ENCODE data around the gene HOXD11. TPM values are rescaled to one million over a fixed set of nuclear protein-coding genes. Genes with fewer than 3 reads are reported as not detected.

The HOXD11 gene
- total and polyA plus RNA-seq, 2 of the 13 experiments (the other 11 are each of a cell fraction or from before 2014, with no cell fraction given): not detected

- TF ChIP-seq ZBED4 (CRISPR knock-in tag; IDR thresholded peaks at IDR 0.05; ENCODE audit: borderline replicate concordance) (0 out of 2 replicates have a peak, but pooled peaks have one; percentile 27), ZNF430 (CRISPR knock-in tag; IDR thresholded peaks at IDR 0.05) (peak; percentile 62; the same call in 1 of the 2 replicates), ARNT2 (CRISPR knock-in tag; IDR thresholded peaks at IDR 0.05; ENCODE audit: low read depth) (no peak), UBTF (CRISPR knock-in tag; IDR thresholded peaks at IDR 0.05) (peak; percentile 53), AFF4 (CRISPR knock-in tag; IDR thresholded peaks at IDR 0.05) (no peak), DR1 (CRISPR knock-in tag; IDR thresholded peaks at IDR 0.05) (no peak), RBFOX2 (IDR thresholded peaks at IDR 0.05; ENCODE audit: low read depth, low read length) (no peak), ZNF547 (CRISPR knock-in tag; IDR thresholded peaks at IDR 0.05) (0 out of 2 replicates have a peak, but pooled peaks have one; percentile 33), STAG1 (CRISPR knock-in tag; IDR thresholded peaks at IDR 0.05) (peak; percentile 100), IKZF1 (IDR thresholded peaks at IDR 0.05) (no peak), ZNF709 (CRISPR knock-in tag; IDR thresholded peaks at IDR 0.05) (peak; percentile 26; the same call in 1 of the 2 replicates), KDM3A (CRISPR knock-in tag; IDR thresholded peaks at IDR 0.05; ENCODE audit: low read depth) (peak; percentile 89; the same call in 1 of the 2 replicates), PHF20 (CRISPR knock-in tag; IDR thresholded peaks at IDR 0.05) (peak; percentile 32; the same call in 1 of the 2 replicates), TCF12 (IDR thresholded peaks at IDR 0.05) (no peak), TCF12 (CRISPR knock-in tag; IDR thresholded peaks at IDR 0.05) (no peak), NAIF1 (CRISPR knock-in tag; IDR thresholded peaks at IDR 0.05; ENCODE audit: borderline replicate concordance) (no peak), PREB (CRISPR knock-in tag; IDR thresholded peaks at IDR 0.05) (no peak), ZNF782 (CRISPR knock-in tag; IDR thresholded peaks at IDR 0.05; ENCODE audit: borderline replicate concordance) (no peak), ZBTB21 (CRISPR knock-in tag; IDR thresholded peaks at IDR 0.05) (no peak)
Measured at GRCh38 chr2:176096986-176097819, 9.9 kb upstream of the HOXD11 start (continued).
